Skeletal muscle satellite cell (primary cell): ENCODE results near the gene APBB2.

Source experiments
- H3K27me3 ChIP-seq: 2 replicates; pipeline ENCODE4 v1.7.0; 2013; ENCODE audit warnings: low read length; ENCODE audit not compliant: control insufficient read depth, insufficient read depth
- H3K36me3 ChIP-seq: 2 replicates; pipeline ENCODE4 v1.7.0; 2013; ENCODE audit warnings: mild to moderate bottlenecking, control low read depth, low read length; ENCODE audit not compliant: insufficient read depth
- H3K4me1 ChIP-seq: 2 replicates; pipeline ENCODE4 v1.7.0; 2013; ENCODE audit warnings: low read length; ENCODE audit not compliant: control insufficient read depth, insufficient read depth
- H3K4me2 ChIP-seq: 2 replicates; pipeline ENCODE4 v1.7.0; 2013; ENCODE audit warnings: mild to moderate bottlenecking, low read length
- H3K4me3 ChIP-seq: 2 replicates; pipeline ENCODE4 v1.7.0; 2013; ENCODE audit warnings: low read length
- H3K9ac ChIP-seq: 2 replicates; pipeline ENCODE4 v1.7.0; 2013; ENCODE audit warnings: mild to moderate bottlenecking, low read depth, low read length, moderate library complexity
- H3K9me3 ChIP-seq: replicated peaks from 2 replicates; pipeline ENCODE4 v1.7.0; 2013; ENCODE audit warnings: mild to moderate bottlenecking, control low read depth, low read length

Gene APBB2

DNA sequence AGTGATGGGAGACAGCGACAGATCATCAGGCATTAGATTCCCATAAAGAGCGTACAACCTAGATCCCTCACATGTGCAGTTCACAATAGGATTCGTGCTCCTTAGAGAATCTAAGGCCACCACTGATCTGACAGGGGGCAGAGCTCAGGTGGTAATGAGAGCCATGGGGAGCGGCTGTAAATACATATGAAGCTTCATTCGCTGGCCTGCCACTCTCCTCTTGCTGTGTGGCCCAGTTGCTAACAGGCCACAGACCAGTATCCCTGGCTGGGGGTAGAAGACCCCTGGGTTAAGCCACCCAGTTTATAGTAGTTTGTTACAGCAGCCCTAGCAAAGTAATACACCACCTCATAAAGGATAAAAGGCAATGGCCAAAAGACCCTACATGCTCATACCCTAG, 30.3 kb downstream of the APBB2 start:
- peaks cover 68% of the 10 kb centered on the region for H3K4me1 ChIP-seq
- H3K36me3 ChIP-seq, result no peaks in the 10 kb centered on the region
- H3K27me3 ChIP-seq, result no peaks in the 10 kb centered on the region
- H3K4me2 ChIP-seq, result no peak overlapping the region
- H3K9me3 ChIP-seq, result no peaks in the 10 kb centered on the region
- no peak overlapping the region for H3K9ac ChIP-seq
- H3K4me3 ChIP-seq, result no peak overlapping the region

DNA sequence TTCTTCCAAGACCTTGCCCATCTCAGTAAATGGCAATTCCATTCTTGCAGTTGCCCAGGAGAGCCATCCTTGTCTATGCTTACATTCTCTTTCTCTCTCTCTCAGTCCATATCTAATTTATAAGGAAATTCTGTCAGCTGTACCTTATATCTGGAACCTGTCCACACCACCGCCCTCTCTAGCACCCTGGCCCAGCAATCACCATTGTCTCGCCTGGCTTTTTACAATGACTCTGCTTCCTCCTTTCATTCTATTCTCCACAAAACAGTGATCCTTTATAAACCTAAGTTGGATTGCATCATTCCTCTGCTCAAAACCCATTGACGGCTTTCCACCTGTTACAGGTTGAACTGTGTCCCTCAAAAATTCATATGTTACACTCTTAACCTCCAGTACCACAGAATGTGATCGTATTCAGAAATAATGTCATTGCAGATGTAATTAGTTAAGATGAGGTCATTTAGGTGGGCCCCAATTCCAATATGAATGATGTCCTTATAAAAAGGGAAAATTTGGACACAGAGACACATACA, 31.3 kb downstream of the APBB2 start:
- Histone ChIP-seq H3K9ac (no peak overlapping the region), H3K9me3 (no peaks in the 10 kb centered on the region), H3K4me2 (no peak overlapping the region), H3K4me1 (peaks cover 67% of the 10 kb centered on the region), H3K36me3 (no peaks in the 10 kb centered on the region), H3K4me3 (no peak overlapping the region), H3K27me3 (no peaks in the 10 kb centered on the region)

DNA sequence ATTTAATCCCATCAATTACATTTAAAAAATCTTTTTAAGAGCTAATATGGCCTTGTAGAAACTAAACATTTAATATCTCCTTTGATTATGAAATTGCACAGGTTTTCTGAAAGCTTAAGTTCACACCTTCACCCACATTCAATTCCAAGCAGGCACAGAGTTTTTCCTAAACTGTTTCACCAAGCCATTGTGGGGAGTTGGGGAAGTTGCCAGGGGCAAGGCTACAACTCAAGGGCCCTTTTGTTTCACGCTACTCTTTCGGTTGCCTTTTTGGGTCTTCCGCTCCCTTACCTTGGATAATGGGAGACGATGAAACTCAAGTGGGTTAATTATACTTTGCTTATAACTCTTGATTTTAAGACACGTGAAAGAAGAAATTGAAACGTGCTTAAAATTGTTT, 33.3 kb downstream of the APBB2 start:
- Histone ChIP-seq H3K9ac (no peak overlapping the region), H3K36me3 (no peaks in the 10 kb centered on the region), H3K9me3 (no peaks in the 10 kb centered on the region), H3K4me2 (no peak overlapping the region), H3K4me3 (no peak overlapping the region), H3K27me3 (no peaks in the 10 kb centered on the region), H3K4me1 (peaks cover 67% of the 10 kb centered on the region)

DNA sequence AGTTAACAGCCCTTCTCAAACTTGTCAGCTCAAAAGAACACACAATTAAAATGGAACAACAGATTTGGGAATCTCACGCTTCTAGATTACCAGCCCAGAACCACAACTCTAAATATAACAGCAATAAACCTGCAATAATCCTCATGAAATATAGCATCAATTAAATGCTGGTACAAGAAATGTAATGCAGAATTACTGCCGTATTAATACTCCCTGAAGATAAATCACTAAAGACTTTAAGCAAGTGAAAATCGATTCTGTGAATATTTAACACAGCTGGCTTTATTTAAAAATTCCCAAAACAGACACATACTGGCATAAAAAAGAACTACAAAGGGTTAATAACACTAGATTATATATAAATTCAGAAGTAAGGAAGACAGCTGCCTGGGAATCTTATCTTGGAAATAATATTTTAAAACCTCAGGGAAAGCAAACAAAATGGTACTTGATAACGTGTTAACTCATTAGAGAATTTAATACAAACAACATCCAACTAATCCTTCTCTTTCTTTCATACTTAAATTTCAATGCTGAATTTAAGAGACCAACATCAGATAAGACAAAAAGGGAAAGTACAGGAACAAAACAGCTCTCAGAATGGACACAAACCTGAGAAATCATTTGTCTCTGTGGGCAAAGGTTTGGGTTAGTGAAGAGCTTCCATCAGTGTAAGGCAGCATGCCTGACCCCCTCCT, 34.7 kb downstream of the APBB2 start:
- H3K9ac ChIP-seq, result peak overlapping the region; percentile 40
- peak overlapping the region; percentile 74 for H3K4me2 ChIP-seq
- H3K4me1 ChIP-seq, result peaks cover 67% of the 10 kb centered on the region
- H3K27me3 ChIP-seq, result no peaks in the 10 kb centered on the region
- no peaks in the 10 kb centered on the region for H3K36me3 ChIP-seq
- H3K9me3 ChIP-seq, result no peaks in the 10 kb centered on the region
- no peak overlapping the region for H3K4me3 ChIP-seq

DNA sequence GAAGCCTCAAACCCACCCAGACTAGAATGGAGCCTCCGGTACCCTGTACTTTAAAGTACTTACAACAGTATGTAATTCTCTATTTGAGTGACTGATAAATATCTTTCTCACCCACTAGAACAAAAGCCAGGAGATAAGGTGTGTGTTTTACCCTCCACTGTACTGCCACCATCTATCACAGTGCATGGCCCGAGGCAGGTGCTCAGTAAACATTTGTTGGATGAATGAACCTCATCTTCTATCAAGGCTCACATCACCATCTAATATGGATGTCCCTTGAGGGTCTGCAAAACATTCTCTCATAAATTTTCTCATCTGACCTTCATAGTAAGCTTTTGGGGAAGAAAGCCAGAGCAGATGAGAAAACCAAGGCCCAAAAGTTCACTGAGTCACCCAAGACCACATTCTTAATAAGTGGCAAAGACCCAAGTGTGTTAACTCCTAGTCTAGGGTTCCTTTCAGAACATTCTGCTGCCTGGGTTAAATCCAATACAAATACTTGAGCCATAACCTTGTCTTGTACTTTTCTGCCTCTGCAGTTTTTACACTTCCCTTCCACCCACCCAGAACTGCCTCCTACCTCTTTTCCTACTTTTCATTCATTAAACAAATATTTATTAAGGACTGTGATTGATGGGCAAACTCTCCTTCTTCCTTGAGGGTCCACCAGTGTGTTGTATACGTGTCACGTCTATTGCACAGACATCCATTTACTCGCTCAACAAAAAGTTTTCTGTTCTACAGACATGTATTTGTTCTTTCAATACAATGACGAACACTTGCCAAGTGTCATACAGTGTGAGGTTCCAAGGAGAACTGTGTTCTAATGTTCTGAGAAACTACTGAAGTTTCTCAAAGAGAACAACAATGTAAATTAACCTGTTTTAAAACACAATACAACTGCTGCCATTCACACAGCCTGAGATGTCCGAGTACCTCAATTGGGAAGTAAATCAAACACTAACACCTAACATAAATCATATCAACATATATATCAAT, 35.7 kb downstream of the APBB2 start:
- H3K27me3 ChIP-seq, result no peaks in the 10 kb centered on the region
- H3K9ac ChIP-seq, result peak overlapping the region; percentile 44
- H3K9me3 ChIP-seq, result no peaks in the 10 kb centered on the region
- peaks cover 74% of the 10 kb centered on the region for H3K4me1 ChIP-seq
- H3K4me3 ChIP-seq, result peak overlapping the region; percentile 37
- no peaks in the 10 kb centered on the region for H3K36me3 ChIP-seq
- H3K4me2 ChIP-seq, result peak overlapping the region; percentile 74

DNA sequence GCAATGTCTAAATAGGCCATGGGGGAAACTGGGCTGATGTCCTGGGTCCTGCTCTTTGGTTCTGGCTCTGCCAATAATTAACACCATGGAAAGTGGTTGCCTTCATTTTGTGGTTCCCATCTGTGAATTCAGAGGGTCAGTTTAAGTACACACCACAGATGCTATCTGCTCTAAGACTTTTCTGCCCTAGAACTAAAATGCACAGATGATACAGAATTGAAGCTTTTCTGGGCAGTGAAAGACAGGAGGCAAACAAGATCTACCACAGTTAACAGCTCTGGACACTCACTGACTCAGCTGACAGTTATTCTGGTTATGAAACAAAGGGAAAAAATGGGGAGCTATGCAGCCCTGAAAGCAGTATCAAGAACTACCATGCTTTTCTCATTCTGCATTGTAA, 37.3 kb downstream of the APBB2 start:
- no peaks in the 10 kb centered on the region for H3K9me3 ChIP-seq
- peak overlapping the region; percentile 74 for H3K9ac ChIP-seq
- peaks cover 70% of the 10 kb centered on the region for H3K4me1 ChIP-seq
- peak overlapping the region; percentile 74 for H3K4me2 ChIP-seq
- peak overlapping the region; percentile 41 for H3K4me3 ChIP-seq
- peaks cover 5% of the 10 kb centered on the region for H3K36me3 ChIP-seq
- no peaks in the 10 kb centered on the region for H3K27me3 ChIP-seq

DNA sequence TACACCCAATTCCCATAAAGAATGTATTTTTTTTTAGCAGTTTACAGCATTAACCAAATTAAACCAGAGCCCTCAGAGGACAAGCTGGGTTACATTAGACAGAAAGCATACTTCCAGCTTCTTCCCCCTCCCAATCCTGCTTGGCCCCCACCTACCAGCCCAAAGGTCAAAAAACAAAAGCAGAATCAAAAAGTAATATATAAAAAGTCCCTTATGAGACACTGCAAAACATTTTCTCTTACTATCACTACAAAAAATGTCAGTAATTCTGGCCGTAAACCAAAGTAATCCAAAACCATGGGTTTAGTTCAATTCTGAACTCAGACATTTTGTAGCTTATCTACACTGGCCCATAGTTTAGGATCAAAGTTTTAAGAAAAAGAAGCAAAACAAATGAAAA, 38.0 kb downstream of the APBB2 start:
- Histone ChIP-seq H3K27me3 (no peaks in the 10 kb centered on the region), H3K9me3 (no peaks in the 10 kb centered on the region), H3K4me2 (peak overlapping the region; percentile 69), H3K4me1 (peaks cover 70% of the 10 kb centered on the region), H3K9ac (peak overlapping the region; percentile 74), H3K36me3 (peaks cover 5% of the 10 kb centered on the region), H3K4me3 (peak overlapping the region; percentile 20)

DNA sequence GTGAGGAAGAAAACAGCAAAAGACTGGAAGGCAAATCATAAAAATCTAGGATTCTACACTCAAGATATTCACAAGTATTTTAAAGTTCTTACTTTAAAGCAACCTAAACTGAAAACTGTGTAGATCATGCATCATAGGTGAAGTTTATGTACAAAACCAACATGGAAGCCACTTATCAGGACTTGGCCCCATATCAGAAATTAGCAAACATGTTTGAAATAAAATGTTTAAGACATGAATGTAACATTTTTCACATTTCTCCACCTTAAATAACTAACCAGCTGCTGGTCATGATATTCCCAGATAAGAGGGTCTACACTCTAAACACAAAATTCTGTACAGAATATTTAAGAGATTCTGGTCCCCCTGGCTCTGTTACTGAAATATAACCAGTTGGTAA, 38.5 kb downstream of the APBB2 start:
- Histone ChIP-seq H3K27me3 (no peaks in the 10 kb centered on the region), H3K36me3 (peaks cover 5% of the 10 kb centered on the region), H3K4me3 (peak overlapping the region; percentile 20), H3K9me3 (no peaks in the 10 kb centered on the region), H3K4me2 (peak overlapping the region; percentile 69), H3K9ac (peak overlapping the region; percentile 74), H3K4me1 (peaks cover 67% of the 10 kb centered on the region)

DNA sequence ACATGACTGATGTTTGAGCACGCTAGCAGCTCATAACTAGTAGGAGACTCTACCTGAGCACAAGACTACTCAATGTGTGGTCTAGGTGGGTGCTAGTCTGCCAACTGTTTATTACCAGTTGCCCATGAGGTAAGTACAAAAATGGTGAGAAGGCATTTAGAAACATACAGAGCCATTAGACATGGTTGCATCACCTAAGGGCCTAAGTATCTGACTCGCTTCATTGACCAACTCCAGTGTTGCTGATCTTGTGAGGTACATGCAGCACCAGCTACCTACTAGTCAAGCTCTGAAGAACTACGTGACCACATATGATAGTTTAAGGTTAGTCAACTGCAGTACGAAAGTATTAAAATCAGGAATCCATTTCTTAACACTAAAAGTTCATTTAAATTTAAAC, 39.9 kb downstream of the APBB2 start:
- Histone ChIP-seq H3K9me3 (no peaks in the 10 kb centered on the region), H3K27me3 (no peaks in the 10 kb centered on the region), H3K36me3 (peaks cover 5% of the 10 kb centered on the region), H3K4me1 (peaks cover 55% of the 10 kb centered on the region), H3K9ac (no peak overlapping the region), H3K4me2 (no peak overlapping the region), H3K4me3 (no peak overlapping the region)

DNA sequence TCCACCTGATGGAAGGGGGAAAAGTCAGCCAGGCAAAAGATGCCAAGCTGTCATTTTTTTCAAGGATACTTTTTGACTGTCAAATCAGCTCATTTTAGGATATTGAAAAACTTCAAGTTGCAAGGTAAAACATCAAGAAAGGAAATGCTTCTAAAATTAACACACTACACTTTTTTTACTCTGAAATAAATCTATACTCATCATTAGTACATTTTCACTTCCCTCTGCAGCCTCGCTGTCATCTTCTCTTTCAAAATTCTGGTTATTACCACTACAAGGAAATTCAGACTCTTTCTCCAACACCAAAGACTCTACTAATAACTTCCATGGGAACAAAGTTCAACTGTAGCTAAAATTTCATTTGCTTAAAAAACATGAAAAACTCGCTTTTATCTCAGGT, 41.6 kb downstream of the APBB2 start:
- no peak overlapping the region for H3K4me3 ChIP-seq
- H3K4me1 ChIP-seq, result peaks cover 42% of the 10 kb centered on the region
- no peaks in the 10 kb centered on the region for H3K9me3 ChIP-seq
- no peaks in the 10 kb centered on the region for H3K27me3 ChIP-seq
- H3K9ac ChIP-seq, result no peak overlapping the region
- H3K36me3 ChIP-seq, result peaks cover 5% of the 10 kb centered on the region
- H3K4me2 ChIP-seq, result no peak overlapping the region

DNA sequence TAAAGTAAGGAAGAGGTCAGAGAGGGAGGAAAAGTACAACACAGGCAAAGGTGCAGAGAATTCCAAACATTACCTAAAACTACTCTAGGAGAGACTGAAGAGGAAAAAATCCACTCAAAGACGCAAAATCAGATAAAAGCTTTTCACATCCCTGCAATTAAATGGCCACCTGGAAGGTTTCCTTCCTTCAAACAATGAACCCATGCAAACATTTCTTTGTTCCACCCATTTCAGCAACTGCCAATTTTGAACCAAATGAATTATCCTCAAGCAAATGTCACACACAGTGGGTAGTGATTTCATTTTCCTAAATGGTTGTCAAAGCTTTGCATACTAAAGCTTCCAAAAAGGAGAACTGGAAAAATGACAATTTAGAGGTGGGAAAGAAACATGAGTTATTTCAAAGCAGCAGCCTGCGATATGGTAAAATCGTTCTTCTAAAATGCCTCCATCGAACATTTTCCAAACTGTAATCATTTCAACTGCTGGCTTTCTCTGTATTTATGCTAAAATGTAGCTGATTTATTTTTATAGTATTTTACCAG, 45.0 kb downstream of the APBB2 start:
- Histone ChIP-seq H3K27me3 (no peaks in the 10 kb centered on the region), H3K9me3 (no peaks in the 10 kb centered on the region), H3K4me3 (no peak overlapping the region), H3K9ac (no peak overlapping the region), H3K4me1 (peaks cover 10% of the 10 kb centered on the region), H3K4me2 (peak overlapping the region; percentile 49), H3K36me3 (peaks cover 15% of the 10 kb centered on the region)
